ENCODE measurements around the gene ADM5.

ADM5 gene

DNA sequence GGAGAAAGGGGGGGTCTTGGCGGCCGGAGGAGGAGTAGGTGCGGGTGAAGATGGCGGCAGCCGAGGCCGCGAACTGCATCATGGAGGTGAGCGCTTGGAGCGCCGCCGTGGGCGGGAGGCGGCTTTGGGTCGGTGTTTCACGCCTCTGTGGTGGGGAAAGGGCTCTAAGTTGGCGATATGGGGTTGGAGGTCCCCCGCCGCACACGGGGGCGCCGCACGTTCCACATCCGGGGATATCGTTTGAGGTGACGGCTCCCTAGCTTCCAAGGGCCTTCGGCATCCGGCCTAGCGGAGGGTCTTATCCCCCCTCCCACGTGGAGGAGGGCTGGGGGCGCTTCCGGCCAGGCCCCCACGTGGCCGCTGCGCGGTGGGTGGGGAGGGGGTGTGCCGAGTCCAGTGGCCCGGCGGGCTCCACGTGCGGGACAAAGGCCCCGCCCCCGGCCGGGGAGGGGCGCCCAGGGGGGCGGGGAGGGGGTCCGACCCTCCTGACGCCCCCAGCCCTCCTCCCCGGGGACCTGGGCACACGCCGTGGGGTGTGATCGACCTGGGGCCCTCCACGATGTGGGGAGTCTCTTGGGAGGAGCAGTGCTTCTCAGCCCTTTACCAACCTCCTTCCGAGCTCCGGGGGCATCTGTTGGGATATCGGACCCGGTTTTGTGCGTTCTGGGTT lies 12.0 kb upstream of the ADM5 start, which contains the start of gene PRMT1:
Gene PRMT1 (plus strand): TSS at position 41 of the 670 bp plus-strand sequence. CDS start 10 bp downstream, at position 51.
- H3K4me1 ChIP-seq (ENCODE audit: control insufficient read depth, insufficient read depth, low read length), result peaks cover 7% of the 10 kb centered on the region
- no peaks in the 10 kb centered on the region for H3K9me3 ChIP-seq (ENCODE audit: control insufficient read depth, insufficient read depth, low read length)
- H3K27me3 ChIP-seq (ENCODE audit: control insufficient read depth, insufficient read depth, low read length), result no peaks in the 10 kb centered on the region
- H3K9ac ChIP-seq (ENCODE audit: low read depth, low read length), result peak within 1 kb of the TSS; percentile 100
- peaks cover 21% of the 10 kb centered on the region for H3K36me3 ChIP-seq (ENCODE audit: control insufficient read depth, insufficient read depth, low read length)
- peak within 1 kb of the TSS; percentile 98 for H3K4me3 ChIP-seq (ENCODE audit: low read depth, low read length)

DNA sequence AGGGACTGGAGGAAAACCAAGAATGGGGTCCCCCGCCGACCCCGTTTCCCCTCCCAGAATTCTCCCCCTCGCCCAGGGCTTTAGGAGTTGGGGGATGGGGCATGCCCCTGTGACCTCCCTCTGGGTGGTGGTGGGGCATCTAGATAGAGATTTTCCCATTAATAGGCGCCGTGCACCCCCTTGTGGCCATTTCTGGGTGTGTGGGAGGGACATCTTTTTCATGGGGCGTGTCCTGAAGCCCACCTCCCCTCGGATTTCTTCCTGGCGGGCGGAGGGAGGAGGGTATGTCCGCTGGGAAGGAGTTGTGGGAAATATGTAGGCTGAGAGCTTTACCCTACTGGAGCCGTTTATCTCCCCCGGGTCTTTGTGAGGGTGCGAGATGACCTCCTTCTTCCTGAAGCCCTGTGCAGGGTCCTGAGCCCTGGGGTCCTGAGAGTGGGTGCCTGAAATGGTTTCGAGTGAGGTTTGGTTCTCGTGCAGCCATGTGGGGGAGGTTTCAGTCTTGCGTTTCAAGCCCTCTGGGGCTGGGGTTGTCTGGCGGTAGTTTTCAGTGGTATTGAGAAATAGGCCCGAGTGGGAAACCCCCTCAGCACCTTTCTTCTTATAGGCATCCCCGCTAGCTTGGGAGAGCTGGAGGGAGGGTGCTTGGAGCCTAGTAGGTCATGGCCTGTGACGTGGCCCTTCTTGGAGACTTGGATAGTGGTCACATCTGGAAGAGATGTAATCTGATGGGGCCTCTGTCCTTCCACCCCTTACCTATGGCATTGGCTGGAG lies 11.3 kb upstream of the ADM5 start:
- Histone ChIP-seq H3K9me3 (ENCODE audit: control insufficient read depth, insufficient read depth, low read length) (no peaks in the 10 kb centered on the region), H3K9ac (ENCODE audit: low read depth, low read length) (peak overlapping the region; percentile 100), H3K4me3 (ENCODE audit: low read depth, low read length) (peak overlapping the region; percentile 98), H3K36me3 (ENCODE audit: control insufficient read depth, insufficient read depth, low read length) (peaks cover 26% of the 10 kb centered on the region), H3K4me1 (ENCODE audit: control insufficient read depth, insufficient read depth, low read length) (peaks cover 7% of the 10 kb centered on the region), H3K27me3 (ENCODE audit: control insufficient read depth, insufficient read depth, low read length) (no peaks in the 10 kb centered on the region)

- peaks cover 7% of the 10 kb centered on the region for H3K4me1 ChIP-seq (ENCODE audit: control insufficient read depth, insufficient read depth, low read length)
- no peak overlapping the region for H3K4me3 ChIP-seq (ENCODE audit: low read depth, low read length)
- H3K9me3 ChIP-seq (ENCODE audit: control insufficient read depth, insufficient read depth, low read length), result no peaks in the 10 kb centered on the region
- H3K9ac ChIP-seq (ENCODE audit: low read depth, low read length), result no peak overlapping the region
- peaks cover 30% of the 10 kb centered on the region for H3K36me3 ChIP-seq (ENCODE audit: control insufficient read depth, insufficient read depth, low read length)
- no peaks in the 10 kb centered on the region for H3K27me3 ChIP-seq (ENCODE audit: control insufficient read depth, insufficient read depth, low read length)
Measured at GRCh38 chr19:49678985-49679770, 10.2 kb upstream of the ADM5 start.

DNA sequence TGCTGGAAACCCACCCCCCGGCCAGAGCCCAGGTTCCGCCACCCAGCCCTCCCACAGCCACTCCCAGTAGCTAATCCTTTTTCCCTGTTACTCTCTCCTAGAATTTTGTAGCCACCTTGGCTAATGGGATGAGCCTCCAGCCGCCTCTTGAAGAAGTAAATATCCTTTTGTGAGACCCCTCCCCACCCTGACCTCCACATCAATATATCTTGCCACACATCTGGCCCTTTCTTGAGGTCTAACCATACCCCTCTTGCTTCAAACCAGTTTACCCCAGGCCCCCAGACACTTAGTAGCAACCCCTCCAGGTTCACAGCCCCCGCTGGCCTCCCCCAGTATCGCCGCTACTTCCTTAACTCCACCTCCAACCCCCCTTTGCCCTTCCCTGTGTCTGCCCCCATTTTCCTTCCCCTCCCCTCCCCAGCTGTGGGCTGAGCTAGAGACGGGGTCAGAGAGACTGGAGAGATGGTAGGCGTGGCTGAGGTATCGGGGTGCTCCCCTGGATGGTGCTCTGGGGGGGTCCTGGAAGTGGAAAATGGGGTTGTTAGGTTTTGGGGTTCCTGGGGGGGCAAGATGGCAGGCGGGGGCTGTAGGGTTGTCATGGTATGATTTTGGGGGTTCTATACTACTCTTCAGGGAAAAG lies 9.5 kb upstream of the ADM5 start:
- H3K4me1 ChIP-seq (ENCODE audit: control insufficient read depth, insufficient read depth, low read length), result peaks cover 7% of the 10 kb centered on the region
- H3K4me3 ChIP-seq (ENCODE audit: low read depth, low read length), result peak overlapping the region; percentile 16
- peaks cover 34% of the 10 kb centered on the region for H3K36me3 ChIP-seq (ENCODE audit: control insufficient read depth, insufficient read depth, low read length)
- H3K9ac ChIP-seq (ENCODE audit: low read depth, low read length), result no peak overlapping the region
- H3K9me3 ChIP-seq (ENCODE audit: control insufficient read depth, insufficient read depth, low read length), result no peaks in the 10 kb centered on the region
- no peaks in the 10 kb centered on the region for H3K27me3 ChIP-seq (ENCODE audit: control insufficient read depth, insufficient read depth, low read length)

- H3K27me3 ChIP-seq (ENCODE audit: control insufficient read depth, insufficient read depth, low read length), result no peaks in the 10 kb centered on the region
- H3K9ac ChIP-seq (ENCODE audit: low read depth, low read length), result no peak overlapping the region
- peaks cover 42% of the 10 kb centered on the region for H3K36me3 ChIP-seq (ENCODE audit: control insufficient read depth, insufficient read depth, low read length)
- H3K9me3 ChIP-seq (ENCODE audit: control insufficient read depth, insufficient read depth, low read length), result no peaks in the 10 kb centered on the region
- peak overlapping the region; percentile 16 for H3K4me3 ChIP-seq (ENCODE audit: low read depth, low read length)
- peaks cover 7% of the 10 kb centered on the region for H3K4me1 ChIP-seq (ENCODE audit: control insufficient read depth, insufficient read depth, low read length)
Measured at GRCh38 chr19:49680421-49681351, 8.7 kb upstream of the ADM5 start.

DNA sequence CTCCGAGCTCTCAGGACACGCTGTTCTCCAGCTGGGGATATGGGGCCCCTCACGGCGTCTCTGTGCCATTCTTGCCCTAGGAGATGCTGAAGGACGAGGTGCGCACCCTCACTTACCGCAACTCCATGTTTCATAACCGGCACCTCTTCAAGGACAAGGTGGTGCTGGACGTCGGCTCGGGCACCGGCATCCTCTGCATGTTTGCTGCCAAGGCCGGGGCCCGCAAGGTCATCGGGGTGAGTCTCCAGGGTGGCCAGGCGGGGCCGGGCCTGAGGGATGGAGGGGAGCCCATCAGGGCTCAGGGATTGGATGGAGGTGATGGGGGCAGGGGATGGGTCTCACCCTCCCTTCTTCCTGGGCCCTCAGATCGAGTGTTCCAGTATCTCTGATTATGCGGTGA lies 7.6 kb upstream of the ADM5 start:
- Histone ChIP-seq H3K4me3 (ENCODE audit: low read depth, low read length) (no peak overlapping the region), H3K27me3 (ENCODE audit: control insufficient read depth, insufficient read depth, low read length) (no peaks in the 10 kb centered on the region), H3K4me1 (ENCODE audit: control insufficient read depth, insufficient read depth, low read length) (peaks cover 7% of the 10 kb centered on the region), H3K36me3 (ENCODE audit: control insufficient read depth, insufficient read depth, low read length) (peaks cover 51% of the 10 kb centered on the region), H3K9ac (ENCODE audit: low read depth, low read length) (no peak overlapping the region), H3K9me3 (ENCODE audit: control insufficient read depth, insufficient read depth, low read length) (no peaks in the 10 kb centered on the region)

- no peaks in the 10 kb centered on the region for H3K27me3 ChIP-seq (ENCODE audit: control insufficient read depth, insufficient read depth, low read length)
- H3K4me3 ChIP-seq (ENCODE audit: low read depth, low read length), result no peak overlapping the region
- H3K9ac ChIP-seq (ENCODE audit: low read depth, low read length), result no peak overlapping the region
- peaks cover 53% of the 10 kb centered on the region for H3K36me3 ChIP-seq (ENCODE audit: control insufficient read depth, insufficient read depth, low read length)
- no peaks in the 10 kb centered on the region for H3K9me3 ChIP-seq (ENCODE audit: control insufficient read depth, insufficient read depth, low read length)
- peaks cover 7% of the 10 kb centered on the region for H3K4me1 ChIP-seq (ENCODE audit: control insufficient read depth, insufficient read depth, low read length)
Measured at GRCh38 chr19:49682274-49682673, 7.1 kb upstream of the ADM5 start.

DNA sequence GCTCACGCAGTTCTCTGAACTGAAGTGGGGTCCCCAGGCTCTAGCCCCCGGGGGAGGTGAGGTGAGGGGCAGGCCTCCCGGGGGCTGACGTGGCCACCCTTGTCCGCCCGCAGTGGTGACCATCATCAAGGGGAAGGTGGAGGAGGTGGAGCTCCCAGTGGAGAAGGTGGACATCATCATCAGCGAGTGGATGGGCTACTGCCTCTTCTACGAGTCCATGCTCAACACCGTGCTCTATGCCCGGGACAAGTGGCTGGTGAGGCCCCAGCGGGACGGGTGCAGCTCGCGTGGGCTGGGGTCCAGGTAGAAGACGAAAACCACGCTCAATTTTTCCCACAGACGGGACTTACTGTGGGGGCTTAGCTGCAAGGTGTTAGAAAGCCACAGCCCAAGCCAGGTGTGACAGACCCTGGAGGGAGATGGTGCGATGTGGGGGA lies 5.6 kb upstream of the ADM5 start:
- Histone ChIP-seq H3K4me3 (ENCODE audit: low read depth, low read length) (no peak overlapping the region), H3K4me1 (ENCODE audit: control insufficient read depth, insufficient read depth, low read length) (peaks cover 7% of the 10 kb centered on the region), H3K9ac (ENCODE audit: low read depth, low read length) (no peak overlapping the region), H3K36me3 (ENCODE audit: control insufficient read depth, insufficient read depth, low read length) (peaks cover 59% of the 10 kb centered on the region), H3K27me3 (ENCODE audit: control insufficient read depth, insufficient read depth, low read length) (no peaks in the 10 kb centered on the region), H3K9me3 (ENCODE audit: control insufficient read depth, insufficient read depth, low read length) (no peaks in the 10 kb centered on the region)

- Histone ChIP-seq H3K4me3 (ENCODE audit: low read depth, low read length) (no peak overlapping the region), H3K36me3 (ENCODE audit: control insufficient read depth, insufficient read depth, low read length) (peaks cover 59% of the 10 kb centered on the region), H3K27me3 (ENCODE audit: control insufficient read depth, insufficient read depth, low read length) (no peaks in the 10 kb centered on the region), H3K9ac (ENCODE audit: low read depth, low read length) (no peak overlapping the region), H3K9me3 (ENCODE audit: control insufficient read depth, insufficient read depth, low read length) (no peaks in the 10 kb centered on the region), H3K4me1 (ENCODE audit: control insufficient read depth, insufficient read depth, low read length) (peaks cover 10% of the 10 kb centered on the region)
Measured at GRCh38 chr19:49684251-49684982, 5.0 kb upstream of the ADM5 start.

DNA sequence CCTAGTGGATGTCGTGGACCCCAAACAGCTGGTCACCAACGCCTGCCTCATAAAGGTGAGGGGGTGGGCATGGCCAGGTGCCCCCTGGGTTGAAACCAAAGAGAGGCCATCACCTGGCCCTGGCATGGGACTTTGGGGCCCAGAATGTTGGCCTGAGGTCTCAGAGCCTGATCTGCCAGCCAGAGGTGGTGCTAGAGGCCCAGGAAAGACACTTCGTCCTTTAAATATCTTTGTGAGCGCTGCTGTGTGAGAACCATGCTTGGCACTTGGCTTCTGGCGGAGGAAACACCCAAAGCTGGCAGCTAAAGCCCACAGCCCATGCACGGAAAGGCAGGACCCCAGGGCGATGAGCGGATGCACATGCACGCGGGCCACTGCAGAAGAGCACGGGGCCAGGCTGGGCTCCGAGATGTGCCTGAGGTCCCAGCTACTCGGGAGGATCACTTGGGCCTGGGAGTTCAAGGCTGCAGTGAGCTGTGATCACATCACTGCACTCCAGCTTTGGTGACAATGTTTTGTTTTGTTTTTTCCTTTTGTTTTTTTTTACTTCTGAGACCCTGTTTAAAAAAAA lies 4.3 kb upstream of the ADM5 start:
- peaks cover 9% of the 10 kb centered on the region for H3K4me1 ChIP-seq (ENCODE audit: control insufficient read depth, insufficient read depth, low read length)
- H3K9ac ChIP-seq (ENCODE audit: low read depth, low read length), result no peak overlapping the region
- peaks cover 59% of the 10 kb centered on the region for H3K36me3 ChIP-seq (ENCODE audit: control insufficient read depth, insufficient read depth, low read length)
- no peaks in the 10 kb centered on the region for H3K27me3 ChIP-seq (ENCODE audit: control insufficient read depth, insufficient read depth, low read length)
- no peaks in the 10 kb centered on the region for H3K9me3 ChIP-seq (ENCODE audit: control insufficient read depth, insufficient read depth, low read length)
- no peak overlapping the region for H3K4me3 ChIP-seq (ENCODE audit: low read depth, low read length)
